Measurements from ENCODE around the gene GUCY1A1.

GRCh38 chr4:155666344-155667221, at the start of gene GUCY1A1:
- TF ChIP-seq POLR2A (IDR thresholded peaks at IDR 0.05; ENCODE audit: low read length) = no peak
- TF ChIP-seq GATA1 (IDR thresholded peaks at IDR 0.05; ENCODE audit: low read depth, low read length) = no peak
